Activated CD4-positive, alpha-beta memory T cell treated with anti-CD3 and anti-CD28 coated beads, Interleukin-2, amount 10 ng/mL, durations not matched to agents 7 days and 5 days (primary cell): Measurements from ENCODE around the gene CASP7. TPM values are rescaled to one million over a fixed set of nuclear protein-coding genes. Genes with fewer than 3 reads are reported as not detected.

Experiments used
- CTCF ChIA-PET: fragments of 350-600 bp; sonication (Branson Sonifier 250); formaldehyde crosslinking; loops from one replicate; lab custom pipeline; 2021; ENCODE audit warnings: antibody characterized with exemption, inconsistent platforms; lab: Charles Lee
- POLR2A ChIA-PET: fragments of 350-600 bp; sonication (Branson Sonifier 250); formaldehyde crosslinking; loops from one replicate; lab custom pipeline; 2021; ENCODE audit warnings: antibody characterized with exemption; lab: Charles Lee
- DNase-seq: peaks from one replicate; pipeline ENCODE4 v3.0.0-alpha.2; 2020
- H3K27ac Mint-ChIP-seq: one replicate; pipeline ENCODE4 v1.8.0; 2021; ENCODE audit warnings: mild to moderate bottlenecking, mixed read lengths
- H3K27me3 Mint-ChIP-seq: one replicate; pipeline ENCODE4 v1.8.0; 2021; ENCODE audit warnings: mixed read lengths
- H3K36me3 Mint-ChIP-seq: one replicate; pipeline ENCODE4 v1.8.0; 2021; ENCODE audit warnings: low read depth, mixed read lengths
- H3K4me1 Mint-ChIP-seq: one replicate; pipeline ENCODE4 v1.8.0; 2021; ENCODE audit warnings: mixed read lengths
- H3K4me3 Mint-ChIP-seq: one replicate; pipeline ENCODE4 v1.8.0; 2021; ENCODE audit warnings: mild to moderate bottlenecking, mixed read lengths
- H3K9me3 Mint-ChIP-seq: one replicate; pipeline ENCODE4 v1.8.0; 2021; ENCODE audit warnings: mixed read lengths
- total RNA-seq, 2 experiments: library from RNA; stranded (reverse); gene quantifications; one replicate each; pipeline ENCODE4 v1.2.3, GENCODE V29; 2021

CASP7 gene
- 10 to 100 TPM; 39.0 to 39.3 TPM for total RNA-seq

- Mint-ChIP-seq H3K36me3 (peaks cover 32% of the 10 kb centered on the region), H3K27me3 (peaks cover 16% of the 10 kb centered on the region), H3K27ac (peak within 1 kb of the TSS; percentile 93), H3K4me3 (peak within 1 kb of the TSS; percentile 98), H3K4me1 (peaks cover 44% of the 10 kb centered on the region), H3K9me3 (peaks cover 11% of the 10 kb centered on the region)
- POLR2A ChIA-PET = interaction anchor here (0.8 to 4.1 kb wide), 15 partner anchors 9 to 1233 kb away, joined by 3 to 16 read pairs (median 4); partner anchors contain the start of genes CCDC186, VTI1A and ZDHHC6
- CTCF ChIA-PET = interaction anchor here (0.6 to 1.9 kb wide), 11 partner anchors 10 to 282 kb away, joined by 3 to 8 read pairs (median 4); no protein-coding TSS in a partner anchor
- peak; percentile 87 for DNase-seq
These were observed at the start of gene CASP7 for GRCh38 chr10:113679463-113680189. Gene CASP7, plus strand, starts transcription at chr10:113679912. Its CDS starts 17,582 bp downstream, at chr10:113697494.

GRCh38 chr10:113630929-113631533 is 48.7 kb upstream of the CASP7 start:
- POLR2A ChIA-PET = no interaction called here
- Mint-ChIP-seq H3K9me3 (no peaks in the 10 kb centered on the region), H3K27me3 (peaks cover 5% of the 10 kb centered on the region), H3K4me3 (no peak overlapping the region), H3K4me1 (no peaks in the 10 kb centered on the region), H3K36me3 (no peaks in the 10 kb centered on the region), H3K27ac (no peak overlapping the region)
- CTCF ChIA-PET = no interaction called here
- DNase-seq = no peak

GRCh38 chr10:113631684-113632367 is 47.9 kb upstream of the CASP7 start:
- Mint-ChIP-seq H3K27me3 (peaks cover 5% of the 10 kb centered on the region), H3K27ac (no peak overlapping the region), H3K36me3 (no peaks in the 10 kb centered on the region), H3K4me3 (no peak overlapping the region), H3K9me3 (no peaks in the 10 kb centered on the region), H3K4me1 (no peaks in the 10 kb centered on the region)
- POLR2A ChIA-PET = no interaction called here
- DNase-seq = no peak
- CTCF ChIA-PET = no interaction called here

GRCh38 chr10:113639966-113640365 is 39.7 kb upstream of the CASP7 start:
- Mint-ChIP-seq H3K4me3 (no peak overlapping the region), H3K9me3 (no peaks in the 10 kb centered on the region), H3K27me3 (peaks cover 29% of the 10 kb centered on the region), H3K36me3 (no peaks in the 10 kb centered on the region), H3K4me1 (no peaks in the 10 kb centered on the region), H3K27ac (no peak overlapping the region)
- ChIA-PET POLR2A (no interaction called here), CTCF (no interaction called here)
- DNase-seq = no peak

- Mint-ChIP-seq H3K4me3 (no peak overlapping the region), H3K27me3 (peaks cover 35% of the 10 kb centered on the region), H3K9me3 (no peaks in the 10 kb centered on the region), H3K36me3 (no peaks in the 10 kb centered on the region), H3K4me1 (no peaks in the 10 kb centered on the region), H3K27ac (no peak overlapping the region)
- DNase-seq = no peak
- POLR2A ChIA-PET = no interaction called here
- CTCF ChIA-PET = no interaction called here
These were observed 38.0 kb upstream of the CASP7 start for GRCh38 chr10:113641702-113642101.

GRCh38 chr10:113643183-113643582 is 36.5 kb upstream of the CASP7 start:
- no peaks in the 10 kb centered on the region for H3K36me3 Mint-ChIP-seq
- POLR2A ChIA-PET = no interaction called here
- no peaks in the 10 kb centered on the region for H3K9me3 Mint-ChIP-seq
- H3K27me3 Mint-ChIP-seq = peaks cover 44% of the 10 kb centered on the region
- no peak overlapping the region for H3K27ac Mint-ChIP-seq
- no peaks in the 10 kb centered on the region for H3K4me1 Mint-ChIP-seq
- CTCF ChIA-PET = no interaction called here
- H3K4me3 Mint-ChIP-seq = no peak overlapping the region
- DNase-seq = no peak

- POLR2A ChIA-PET = no interaction called here
- CTCF ChIA-PET = no interaction called here
- Mint-ChIP-seq H3K27ac (no peak overlapping the region), H3K9me3 (no peaks in the 10 kb centered on the region), H3K4me1 (no peaks in the 10 kb centered on the region), H3K27me3 (peaks cover 40% of the 10 kb centered on the region), H3K36me3 (no peaks in the 10 kb centered on the region), H3K4me3 (no peak overlapping the region)
- no peak for DNase-seq
These were observed 35.3 kb upstream of the CASP7 start for GRCh38 chr10:113644185-113645120.

- Mint-ChIP-seq H3K27ac (no peak overlapping the region), H3K36me3 (no peaks in the 10 kb centered on the region), H3K9me3 (no peaks in the 10 kb centered on the region), H3K4me3 (no peak overlapping the region), H3K4me1 (no peaks in the 10 kb centered on the region), H3K27me3 (peaks cover 34% of the 10 kb centered on the region)
- DNase-seq = no peak
- CTCF ChIA-PET = no interaction called here
- POLR2A ChIA-PET = no interaction called here
These were observed 33.1 kb upstream of the CASP7 start for GRCh38 chr10:113646336-113647201.

- Mint-ChIP-seq H3K27me3 (peaks cover 32% of the 10 kb centered on the region), H3K36me3 (no peaks in the 10 kb centered on the region), H3K27ac (no peak overlapping the region), H3K4me3 (no peak overlapping the region), H3K4me1 (no peaks in the 10 kb centered on the region), H3K9me3 (no peaks in the 10 kb centered on the region)
- ChIA-PET POLR2A (no interaction called here), CTCF (no interaction called here)
- DNase-seq = no peak
These were observed 31.9 kb upstream of the CASP7 start for GRCh38 chr10:113647812-113648211.

GRCh38 chr10:113648478-113648877 is 31.2 kb upstream of the CASP7 start:
- Mint-ChIP-seq H3K27me3 (peaks cover 30% of the 10 kb centered on the region), H3K36me3 (no peaks in the 10 kb centered on the region), H3K4me3 (no peak overlapping the region), H3K27ac (no peak overlapping the region), H3K9me3 (no peaks in the 10 kb centered on the region), H3K4me1 (no peaks in the 10 kb centered on the region)
- DNase-seq = no peak
- ChIA-PET CTCF (no interaction called here), POLR2A (no interaction called here)

- no peak for DNase-seq
- H3K36me3 Mint-ChIP-seq = no peaks in the 10 kb centered on the region
- ChIA-PET POLR2A (no interaction called here), CTCF (no interaction called here)
- no peaks in the 10 kb centered on the region for H3K9me3 Mint-ChIP-seq
- H3K27ac Mint-ChIP-seq = no peak overlapping the region
- H3K4me1 Mint-ChIP-seq = no peaks in the 10 kb centered on the region
- H3K27me3 Mint-ChIP-seq = peaks cover 34% of the 10 kb centered on the region
- no peak overlapping the region for H3K4me3 Mint-ChIP-seq
These were observed 29.5 kb upstream of the CASP7 start for GRCh38 chr10:113650172-113650571.

- CTCF ChIA-PET = no interaction called here
- Mint-ChIP-seq H3K36me3 (no peaks in the 10 kb centered on the region), H3K4me3 (no peak overlapping the region), H3K4me1 (no peaks in the 10 kb centered on the region), H3K27me3 (peaks cover 33% of the 10 kb centered on the region), H3K9me3 (no peaks in the 10 kb centered on the region), H3K27ac (no peak overlapping the region)
- POLR2A ChIA-PET = no interaction called here
- no peak for DNase-seq
These were observed 28.7 kb upstream of the CASP7 start for GRCh38 chr10:113651021-113651420.
